ENCODE measurements around the gene IQSEC2. TPM values are rescaled to one million over a fixed set of nuclear protein-coding genes. Genes with fewer than 3 reads are reported as not detected.

The IQSEC2 gene
- total and polyA plus RNA-seq, 2 experiments from 2014 or later: 6.0 to 10.2 TPM

- H3K4me3 ChIP-seq: no peak overlapping the region
- H3K9ac ChIP-seq: no peak overlapping the region
- H3K36me3 ChIP-seq (ENCODE audit: low read depth): no peaks in the 10 kb centered on the region
- H3K4me2 ChIP-seq (ENCODE audit: unreplicated experiment): no peak overlapping the region
- no peak for TF ChIP-seq EZH2phosphoT487 (IDR thresholded peaks at IDR 0.05; ENCODE audit: insufficient read depth, low read depth)
- H2AFZ ChIP-seq: peak overlapping the region; percentile 60; the same call in 1 of the 2 replicates
- H3K4me1 ChIP-seq (ENCODE audit: insufficient read depth): peaks cover 21% of the 10 kb centered on the region
- in situ Hi-C loops (cut with MboI): no loop called here
- 0 to 12% methylated on average over 4 to 8 of the region's 8 CpGs for WGBS, 2 experiments (ENCODE audit: low coverage in 1 of 2, low lambda C conversion rate in 2 of 2, missing lambda C conversion rate in 2 of 2)
- H3K27ac ChIP-seq: no peak overlapping the region
- peak; percentile 61 for DNase-seq
- H3F3A ChIP-seq (ENCODE audit: insufficient read depth): peaks cover 14% of the 10 kb centered on the region; the same call in 1 of the 2 replicates
- no peaks in the 10 kb centered on the region for H3K79me2 ChIP-seq (ENCODE audit: insufficient read depth)
- no peaks in the 10 kb centered on the region for H3K9me2 ChIP-seq (ENCODE audit: insufficient read depth)
- no peaks in the 10 kb centered on the region for H4K20me1 ChIP-seq (ENCODE audit: insufficient read depth)
- H3K9me3 ChIP-seq (ENCODE audit: low read depth): no peaks in the 10 kb centered on the region
- H3K27me3 ChIP-seq (replicated peaks; ENCODE audit: insufficient read depth): no peaks in the 10 kb centered on the region
These were observed 3.5 kb upstream of the IQSEC2 start for GRCh38 chrX:53284684-53285447.

- Histone ChIP-seq H3K4me3 (no peak overlapping the region), H3K27ac (no peak overlapping the region), H3K4me1 (ENCODE audit: insufficient read depth) (peaks cover 21% of the 10 kb centered on the region), H2AFZ (no peak overlapping the region), H3K27me3 (replicated peaks; ENCODE audit: insufficient read depth) (no peaks in the 10 kb centered on the region), H3K4me2 (ENCODE audit: unreplicated experiment) (no peak overlapping the region), H3F3A (ENCODE audit: insufficient read depth) (peaks cover 14% of the 10 kb centered on the region; the same call in 1 of the 2 replicates), H3K79me2 (ENCODE audit: insufficient read depth) (no peaks in the 10 kb centered on the region), H3K9ac (no peak overlapping the region), H4K20me1 (ENCODE audit: insufficient read depth) (no peaks in the 10 kb centered on the region), H3K9me3 (ENCODE audit: low read depth) (no peaks in the 10 kb centered on the region), H3K9me2 (ENCODE audit: insufficient read depth) (no peaks in the 10 kb centered on the region), H3K36me3 (ENCODE audit: low read depth) (no peaks in the 10 kb centered on the region)
- WGBS, 2 experiments (ENCODE audit: low coverage in 1 of 2, low lambda C conversion rate in 2 of 2, missing lambda C conversion rate in 2 of 2): 95 to 100% methylated on average over 2 to 3 of the region's 3 CpGs
- DNase-seq: no peak
- no peak for TF ChIP-seq EZH2 (IDR thresholded peaks at IDR 0.05; ENCODE audit: insufficient read depth, poor library complexity, severe bottlenecking)
- in situ Hi-C loops (cut with MboI): no loop called here
These were observed 2.2 kb upstream of the IQSEC2 start for GRCh38 chrX:53283567-53283966.

- Histone ChIP-seq H2AFZ (no peak overlapping the region), H3K4me2 (ENCODE audit: unreplicated experiment) (no peak overlapping the region), H3K79me2 (ENCODE audit: insufficient read depth) (no peaks in the 10 kb centered on the region), H3K9me3 (ENCODE audit: low read depth) (no peaks in the 10 kb centered on the region), H3K4me3 (no peak overlapping the region), H3K27ac (no peak overlapping the region), H3F3A (ENCODE audit: insufficient read depth) (peaks cover 13% of the 10 kb centered on the region; the same call in 1 of the 2 replicates), H3K9me2 (ENCODE audit: insufficient read depth) (no peaks in the 10 kb centered on the region), H3K36me3 (ENCODE audit: low read depth) (no peaks in the 10 kb centered on the region), H3K4me1 (ENCODE audit: insufficient read depth) (peaks cover 21% of the 10 kb centered on the region), H3K9ac (no peak overlapping the region), H4K20me1 (ENCODE audit: insufficient read depth) (no peaks in the 10 kb centered on the region), H3K27me3 (replicated peaks; ENCODE audit: insufficient read depth) (no peaks in the 10 kb centered on the region)
- TF ChIP-seq EZH2phosphoT487 (IDR thresholded peaks at IDR 0.05; ENCODE audit: insufficient read depth, low read depth) (no peak), EZH2 (IDR thresholded peaks at IDR 0.05; ENCODE audit: insufficient read depth, poor library complexity, severe bottlenecking) (no peak)
- in situ Hi-C loops (cut with MboI): no loop called here
- WGBS, 2 experiments (ENCODE audit: low coverage in 1 of 2, low lambda C conversion rate in 2 of 2, missing lambda C conversion rate in 2 of 2): 95% methylated on average over 3 of the region's 3 CpGs; no CpG with 5 or more reads in 1 of the 2 experiments
- DNase-seq: no peak
These were observed 1.7 kb upstream of the IQSEC2 start for GRCh38 chrX:53283099-53283498.

- TF ChIP-seq EZH2 (IDR thresholded peaks at IDR 0.05; ENCODE audit: insufficient read depth, poor library complexity, severe bottlenecking): no peak
- no peak for TF ChIP-seq EZH2phosphoT487 (IDR thresholded peaks at IDR 0.05; ENCODE audit: insufficient read depth, low read depth)
- Histone ChIP-seq H3K9me2 (ENCODE audit: insufficient read depth) (no peaks in the 10 kb centered on the region), H3K4me1 (ENCODE audit: insufficient read depth) (peaks cover 15% of the 10 kb centered on the region), H3K4me2 (ENCODE audit: unreplicated experiment) (peak overlapping the region; percentile 73), H3K79me2 (ENCODE audit: insufficient read depth) (no peaks in the 10 kb centered on the region), H3F3A (ENCODE audit: insufficient read depth) (peaks cover 7% of the 10 kb centered on the region; the same call in 1 of the 2 replicates), H3K27me3 (replicated peaks; ENCODE audit: insufficient read depth) (no peaks in the 10 kb centered on the region), H2AFZ (peak overlapping the region; percentile 61), H3K9me3 (ENCODE audit: low read depth) (no peaks in the 10 kb centered on the region), H3K36me3 (ENCODE audit: low read depth) (no peaks in the 10 kb centered on the region), H4K20me1 (ENCODE audit: insufficient read depth) (no peaks in the 10 kb centered on the region), H3K9ac (peak overlapping the region; percentile 81; the same call in 1 of the 2 replicates), H3K27ac (peak overlapping the region; percentile 88), H3K4me3 (peak overlapping the region; percentile 67; the same call in 1 of the 2 replicates)
- in situ Hi-C loops (cut with MboI): no loop called here
- DNase-seq: no peak
- WGBS, 2 experiments (ENCODE audit: low coverage in 1 of 2, low lambda C conversion rate in 2 of 2, missing lambda C conversion rate in 2 of 2): 60 to 76% methylated on average over 3 to 5 of the region's 5 CpGs
These were observed 745 bp upstream of the IQSEC2 start for GRCh38 chrX:53281963-53282695.
